ENCODE data around the gene CDKN2AIP. TPM values are rescaled to one million over a fixed set of nuclear protein-coding genes. Genes with fewer than 3 reads are reported as not detected.

CDKN2AIP gene
- total and polyA plus RNA-seq, 2 donors (not counting 1 experiment from before 2014, with no cell fraction given), result 13.6 to 36.0 TPM

DNA sequence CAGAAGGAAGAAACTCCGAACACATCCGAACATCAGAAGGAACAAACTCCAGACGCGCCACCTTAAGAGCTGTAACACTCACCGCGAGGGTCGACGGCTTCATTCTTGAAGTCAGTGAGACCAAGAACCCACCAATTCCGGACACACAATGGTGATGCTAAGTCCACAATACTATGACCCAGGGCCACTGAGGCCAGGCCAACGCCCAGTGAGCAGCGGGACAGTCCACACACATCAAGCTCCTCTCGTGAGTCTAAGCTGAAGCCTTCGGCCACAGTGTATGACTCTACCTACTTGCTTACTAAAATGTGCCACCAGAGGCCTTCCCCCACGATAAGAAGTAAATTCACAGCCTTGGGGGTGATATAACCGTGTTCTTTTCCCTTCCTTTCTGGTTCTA is 10.2 kb upstream of the CDKN2AIP start:
- Histone ChIP-seq H3K27me3 (replicated peaks in 1 of 4; ENCODE audit: control extremely low read depth in 1 of 4, control insufficient read depth in 3 of 4, insufficient read depth in 4 of 4, low read length in 3 of 4) (peaks cover 0 to 4% (median 0%) of the 10 kb centered on the region in 4 experiments), H3K4me2 (replicated peaks; ENCODE audit: low read depth, low read length, poor library complexity, severe bottlenecking) (no peak overlapping the region), H3K9me3 (ENCODE audit: control extremely low read depth in 1 of 3, control insufficient read depth in 2 of 3, insufficient read depth in 1 of 3, low read length in 2 of 3) (no peaks in the 10 kb centered on the region), H3K36me3 (replicated peaks in 1 of 2; ENCODE audit: control extremely low read depth in 1 of 2, control insufficient read depth in 1 of 2, extremely low read depth in 1 of 2, insufficient read depth in 2 of 2, low read length in 1 of 2) (no peaks in the 10 kb centered on the region), H3K4me3 (ENCODE audit: control extremely low read depth in 1 of 5, extremely low read depth in 1 of 5, insufficient read depth in 1 of 5, low read depth in 2 of 5, low read length in 4 of 5) (no peak overlapping the region), H3K79me2 (ENCODE audit: control insufficient read depth, insufficient read depth, low read length) (no peaks in the 10 kb centered on the region), H3K4me1 (ENCODE audit: control insufficient read depth in 2 of 2, insufficient read depth in 2 of 2, low read length in 2 of 2) (no peaks in the 10 kb centered on the region), H3K27ac (ENCODE audit: low read length in 2 of 2) (no peak overlapping the region), H2AFZ (ENCODE audit: insufficient read depth, low read depth, low read length, poor library complexity, severe bottlenecking) (no peak overlapping the region), H4K20me1 (ENCODE audit: control insufficient read depth, insufficient read depth, low read length, poor library complexity, severe bottlenecking) (no peaks in the 10 kb centered on the region), H3K9ac (ENCODE audit: low read length) (no peak overlapping the region)
- TF ChIP-seq, protein P1, sequence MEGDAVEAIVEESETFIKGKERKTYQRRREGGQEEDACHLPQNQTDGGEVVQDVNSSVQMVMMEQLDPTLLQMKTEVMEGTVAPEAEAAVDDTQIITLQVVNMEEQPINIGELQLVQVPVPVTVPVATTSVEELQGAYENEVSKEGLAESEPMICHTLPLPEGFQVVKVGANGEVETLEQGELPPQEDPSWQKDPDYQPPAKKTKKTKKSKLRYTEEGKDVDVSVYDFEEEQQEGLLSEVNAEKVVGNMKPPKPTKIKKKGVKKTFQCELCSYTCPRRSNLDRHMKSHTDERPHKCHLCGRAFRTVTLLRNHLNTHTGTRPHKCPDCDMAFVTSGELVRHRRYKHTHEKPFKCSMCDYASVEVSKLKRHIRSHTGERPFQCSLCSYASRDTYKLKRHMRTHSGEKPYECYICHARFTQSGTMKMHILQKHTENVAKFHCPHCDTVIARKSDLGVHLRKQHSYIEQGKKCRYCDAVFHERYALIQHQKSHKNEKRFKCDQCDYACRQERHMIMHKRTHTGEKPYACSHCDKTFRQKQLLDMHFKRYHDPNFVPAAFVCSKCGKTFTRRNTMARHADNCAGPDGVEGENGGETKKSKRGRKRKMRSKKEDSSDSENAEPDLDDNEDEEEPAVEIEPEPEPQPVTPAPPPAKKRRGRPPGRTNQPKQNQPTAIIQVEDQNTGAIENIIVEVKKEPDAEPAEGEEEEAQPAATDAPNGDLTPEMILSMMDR (IDR thresholded peaks at IDR 0.05), result no peak
- no peak for TF ChIP-seq EZH2 (IDR thresholded peaks at IDR 0.05; ENCODE audit: borderline replicate concordance, insufficient read depth, low read depth, low read length, poor library complexity, severe bottlenecking)
- H3K27ac Mint-ChIP-seq, result no peak overlapping the region
- no peak for ATAC-seq (ENCODE audit: low read depth)
- H3K4me1 Mint-ChIP-seq, result no peaks in the 10 kb centered on the region
- no peaks in the 10 kb centered on the region for H3K9me3 Mint-ChIP-seq (ENCODE audit: insufficient read depth)
- intact Hi-C loops (cut with micrococcal nuclease), result no loop called here
- 85% methylated on average over 9 of the region's 15 CpGs for WGBS (ENCODE audit: insufficient coverage)
- peaks cover 17% of the 10 kb centered on the region for H3K27me3 Mint-ChIP-seq
- ChIA-PET CTCF (no interaction called here), POLR2A (no interaction called here)
- H3K4me3 Mint-ChIP-seq, result no peak overlapping the region
- no peak for DNase-seq

DNA sequence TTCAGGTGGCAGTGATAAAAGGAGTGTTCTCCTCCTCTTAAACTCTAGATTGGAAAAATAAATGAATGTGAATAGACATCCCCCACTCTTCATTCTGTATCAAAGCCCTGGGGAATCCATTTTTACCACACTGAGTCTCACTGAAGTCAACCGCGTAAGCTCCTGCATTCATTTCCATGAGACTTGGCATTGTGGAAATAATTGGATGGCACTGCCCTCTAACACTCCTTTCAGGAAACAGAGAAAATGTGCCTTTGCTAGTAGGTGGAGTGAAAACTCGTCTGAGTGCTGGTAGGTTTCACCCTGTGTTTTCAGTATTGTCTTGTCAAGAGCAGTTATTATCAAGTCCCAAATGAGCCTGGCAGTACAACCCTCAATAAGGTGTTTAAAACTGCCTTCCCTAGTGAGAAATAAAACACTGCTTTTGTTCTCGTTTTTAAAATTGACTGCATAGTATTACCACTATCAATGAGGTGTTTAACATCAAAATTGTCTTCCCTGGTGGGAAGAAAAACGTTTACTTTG is 9.7 kb upstream of the CDKN2AIP start:
- H3K27me3 Mint-ChIP-seq, result peaks cover 12% of the 10 kb centered on the region
- intact Hi-C loops (cut with micrococcal nuclease), result no loop called here
- no peaks in the 10 kb centered on the region for H3K36me3 ChIP-seq (replicated peaks in 1 of 2; ENCODE audit: control extremely low read depth in 1 of 2, control insufficient read depth in 1 of 2, extremely low read depth in 1 of 2, insufficient read depth in 2 of 2, low read length in 1 of 2)
- no peak overlapping the region for H3K9ac ChIP-seq (ENCODE audit: low read length)
- no peaks in the 10 kb centered on the region for H3K4me1 Mint-ChIP-seq
- no peaks in the 10 kb centered on the region for H3K9me3 ChIP-seq (ENCODE audit: control extremely low read depth in 1 of 3, control insufficient read depth in 2 of 3, insufficient read depth in 1 of 3, low read length in 2 of 3)
- H3K4me1 ChIP-seq (ENCODE audit: control insufficient read depth in 2 of 2, insufficient read depth in 2 of 2, low read length in 2 of 2), result no peaks in the 10 kb centered on the region
- H3K4me2 ChIP-seq (replicated peaks; ENCODE audit: low read depth, low read length, poor library complexity, severe bottlenecking), result no peak overlapping the region
- DNase-seq, result no peak
- no peak overlapping the region for H3K27ac ChIP-seq (ENCODE audit: low read length in 2 of 2)
- 43% methylated on average over 1 of the region's 5 CpGs for WGBS (ENCODE audit: insufficient coverage)
- H2AFZ ChIP-seq (ENCODE audit: insufficient read depth, low read depth, low read length, poor library complexity, severe bottlenecking), result no peak overlapping the region
- H3K4me3 ChIP-seq (ENCODE audit: control extremely low read depth in 1 of 5, extremely low read depth in 1 of 5, insufficient read depth in 1 of 5, low read depth in 2 of 5, low read length in 4 of 5), result no peak overlapping the region
- no peak overlapping the region for H3K4me3 Mint-ChIP-seq
- no peak overlapping the region for H3K27ac Mint-ChIP-seq
- H3K9me3 Mint-ChIP-seq (ENCODE audit: insufficient read depth), result no peaks in the 10 kb centered on the region
- peaks cover 0 to 4% (median 0%) of the 10 kb centered on the region in 4 experiments for H3K27me3 ChIP-seq (replicated peaks in 1 of 4; ENCODE audit: control extremely low read depth in 1 of 4, control insufficient read depth in 3 of 4, insufficient read depth in 4 of 4, low read length in 3 of 4)
- TF ChIP-seq, protein P1 (IDR thresholded peaks at IDR 0.05), result no peak
- TF ChIP-seq EZH2 (IDR thresholded peaks at IDR 0.05; ENCODE audit: borderline replicate concordance, insufficient read depth, low read depth, low read length, poor library complexity, severe bottlenecking), result no peak
- H3K79me2 ChIP-seq (ENCODE audit: control insufficient read depth, insufficient read depth, low read length), result no peaks in the 10 kb centered on the region
- no peak for ATAC-seq (ENCODE audit: low read depth)
- ChIA-PET POLR2A (no interaction called here), CTCF (no interaction called here)
- H4K20me1 ChIP-seq (ENCODE audit: control insufficient read depth, insufficient read depth, low read length, poor library complexity, severe bottlenecking), result no peaks in the 10 kb centered on the region
